MCF 10A (cell line): Measurements from ENCODE around the gene SCARB1. TPM values are rescaled to one million over a fixed set of nuclear protein-coding genes. Genes with fewer than 3 reads are reported as not detected.

ENCODE experiments used
- BruUV-seq: library from RNA; stranded (reverse); fragments of 400-500 nt; replicated peaks from 2 replicates; lab custom pipeline; 2021; lab: Mats Ljungman, UMichigan
- CTCF ChIA-PET: fragments of 300-600 bp; sonication (Branson Sonifier 250); formaldehyde crosslinking; extraction: SDS; loops from one replicate; lab custom pipeline; 2021; ENCODE audit warnings: antibody characterized with exemption, inconsistent platforms; lab: Yijun Ruan, JAX
- POLR2A ChIA-PET: fragments of 300-600, 350-650 bp; sonication (Branson Sonifier 250); formaldehyde crosslinking; extraction: SDS; loops from one replicate; lab custom pipeline; 2020; ENCODE audit warnings: antibody characterized with exemption, inconsistent platforms; lab: Yijun Ruan, JAX
- DNase-seq: peaks from one replicate; pipeline ENCODE4 v3.0.0-alpha.2; 2018; ENCODE audit not compliant: unreplicated experiment
- H3K27ac Mint-ChIP-seq: one replicate; pipeline ENCODE4 v1.8.0; 2022; ENCODE audit warnings: mild to moderate bottlenecking, low read depth, mixed read lengths; ENCODE audit not compliant: unreplicated experiment
- H3K27me3 Mint-ChIP-seq: one replicate; pipeline ENCODE4 v1.8.0; 2022; ENCODE audit warnings: mixed read lengths; ENCODE audit not compliant: insufficient read depth, unreplicated experiment
- H3K36me3 Mint-ChIP-seq: one replicate; pipeline ENCODE4 v1.8.0; 2022; ENCODE audit warnings: mild to moderate bottlenecking, moderate library complexity, mixed read lengths; ENCODE audit not compliant: insufficient read depth, unreplicated experiment
- H3K4me1 Mint-ChIP-seq: one replicate; pipeline ENCODE4 v1.8.0; 2022; ENCODE audit warnings: mixed read lengths; ENCODE audit not compliant: insufficient read depth, unreplicated experiment
- H3K4me3 Mint-ChIP-seq: one replicate; pipeline ENCODE4 v1.8.0; 2022; ENCODE audit warnings: mild to moderate bottlenecking, moderate library complexity, mixed read lengths; ENCODE audit not compliant: unreplicated experiment
- H3K9me3 Mint-ChIP-seq: one replicate; pipeline ENCODE4 v1.8.0; 2022; ENCODE audit warnings: mixed read lengths; ENCODE audit not compliant: unreplicated experiment
- CTCF ChIP-seq: fragments of 200-600 bp; IDR thresholded peaks from one replicate; pipeline ENCODE4 v1.8.0; 2022; ENCODE audit warnings: antibody characterized with exemption, mild to moderate bottlenecking; ENCODE audit not compliant: unreplicated experiment
- intact Hi-C: fragments of 100-400 bp; cut with micrococcal nuclease; formaldehyde crosslinking; loops from 2 replicates; pipeline ENCODE4 v1.14.1; 2022
- total RNA-seq: library from RNA; stranded (reverse); gene quantifications from 2 replicates; pipeline ENCODE4 v1.2.3, GENCODE V29; 2022

The SCARB1 gene
- total RNA-seq, 1 experiment from 2014 or later: 71.0 TPM

GRCh38 chr12:124786061-124786964 is 77.4 kb downstream of the SCARB1 start:
- POLR2A ChIA-PET: interaction anchor here (0.6 kb wide), 2 partner anchors 26 to 725 kb away, joined by 3 to 4 read pairs; no protein-coding TSS in a partner anchor
- DNase-seq: no peak
- no peaks in the 10 kb centered on the region for H3K4me1 Mint-ChIP-seq
- peaks cover 80% of the 10 kb centered on the region for H3K36me3 Mint-ChIP-seq
- intact Hi-C loops: no loop called here
- H3K27ac Mint-ChIP-seq: no peak overlapping the region
- H3K9me3 Mint-ChIP-seq: no peaks in the 10 kb centered on the region
- H3K4me3 Mint-ChIP-seq: no peak overlapping the region
- CTCF ChIA-PET: interaction anchor here (0.6 to 1.4 kb wide), 3 partner anchors 9 to 16 kb away, joined by 3 read pairs; no protein-coding TSS in a partner anchor
- TF ChIP-seq CTCF: no peak
- BruUV-seq: no TSS peak
- no peaks in the 10 kb centered on the region for H3K27me3 Mint-ChIP-seq

- no peaks in the 10 kb centered on the region for H3K9me3 Mint-ChIP-seq
- ChIA-PET POLR2A (no interaction called here), CTCF (interaction anchor here (0.7 to 1.4 kb wide), 3 partner anchors 7 to 773 kb away, joined by 3 read pairs; no protein-coding TSS in a partner anchor)
- peaks cover 67% of the 10 kb centered on the region for H3K36me3 Mint-ChIP-seq
- H3K27me3 Mint-ChIP-seq: no peaks in the 10 kb centered on the region
- H3K4me3 Mint-ChIP-seq: no peak overlapping the region
- no peaks in the 10 kb centered on the region for H3K4me1 Mint-ChIP-seq
- TF ChIP-seq CTCF: no peak
- no peak overlapping the region for H3K27ac Mint-ChIP-seq
- intact Hi-C loops: no loop called here
- no peak for DNase-seq
- BruUV-seq: no TSS peak
Measured at GRCh38 chr12:124784871-124785572, 78.6 kb downstream of the SCARB1 start.

GRCh38 chr12:124783087-124783486 is 80.6 kb downstream of the SCARB1 start:
- POLR2A ChIA-PET: no interaction called here

More at GRCh38 chr12:124783087-124783486, 80.6 kb downstream of the SCARB1 start:
- Mint-ChIP-seq H3K4me1 (no peaks in the 10 kb centered on the region), H3K9me3 (no peaks in the 10 kb centered on the region), H3K27me3 (no peaks in the 10 kb centered on the region), H3K4me3 (no peak overlapping the region), H3K27ac (no peak overlapping the region), H3K36me3 (peaks cover 55% of the 10 kb centered on the region)
- no TSS peak for BruUV-seq
- no peak for DNase-seq
- no peak for TF ChIP-seq CTCF
- intact Hi-C loops: no loop called here
- CTCF ChIA-PET: no interaction called here
